GM08714 (cell line): Measurements from ENCODE around the gene MTIF3.
"Not testable (repeated sequence)": the region's sequence is repeated elsewhere in the genome, so short reads cannot be mapped to it uniquely, and the experiment has no call there.

Source experiments
- H3K4me3 ChIP-seq: fragments of 200-500 bp; sonication (Bioruptor generic); 2 replicates; pipeline ENCODE4 v1.5.1; 2014; ENCODE audit warnings: mild to moderate bottlenecking, low read length, inconsistent platforms
- ZNF274 ChIP-seq: IDR thresholded peaks from 2 replicates; pipeline ENCODE4 v1.6.1; 2012; ENCODE audit warnings: mild to moderate bottlenecking, low read depth, low read length

MTIF3 gene

DNA sequence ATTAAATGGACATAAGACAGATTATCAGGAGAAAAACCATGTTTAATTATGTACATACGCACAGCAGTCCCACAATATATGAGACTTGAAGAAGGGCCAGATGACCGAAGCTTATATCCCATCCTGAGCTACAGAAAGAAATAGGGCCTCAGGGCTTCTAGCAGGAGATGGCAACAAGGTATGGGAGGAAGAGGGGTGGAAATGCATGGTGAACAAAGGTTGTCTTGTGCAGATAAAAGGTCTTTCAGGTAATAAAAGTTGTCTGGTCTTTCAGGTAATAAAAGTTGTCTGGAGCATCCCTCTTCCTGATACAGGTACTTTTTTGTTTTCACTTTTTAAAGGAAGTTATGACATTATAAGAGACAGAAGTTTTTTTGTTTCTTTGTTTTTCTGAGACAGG is 41.4 kb downstream of the MTIF3 start:
- no peak for TF ChIP-seq ZNF274
- no peak overlapping the region for H3K4me3 ChIP-seq

DNA sequence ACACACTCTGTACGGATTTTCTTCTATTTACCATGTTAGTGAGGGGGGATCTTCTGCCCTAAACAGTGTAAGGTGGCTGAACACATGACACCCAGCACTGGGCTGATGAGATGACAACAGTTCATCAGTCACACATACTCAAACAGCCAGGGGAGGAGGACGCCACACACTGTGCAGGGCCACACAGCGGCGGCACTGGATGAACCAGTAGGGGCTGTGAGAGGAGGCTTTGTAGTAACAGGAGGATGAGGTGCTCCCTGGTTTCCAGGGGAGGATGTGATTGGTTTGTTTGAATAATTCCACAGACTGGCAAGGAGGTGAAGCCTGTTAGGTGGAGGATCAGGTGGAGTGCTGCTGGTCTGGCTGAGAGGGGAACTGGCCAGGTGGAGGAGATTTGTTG is 42.3 kb downstream of the MTIF3 start:
- no peak for TF ChIP-seq ZNF274
- no peak overlapping the region for H3K4me3 ChIP-seq

DNA sequence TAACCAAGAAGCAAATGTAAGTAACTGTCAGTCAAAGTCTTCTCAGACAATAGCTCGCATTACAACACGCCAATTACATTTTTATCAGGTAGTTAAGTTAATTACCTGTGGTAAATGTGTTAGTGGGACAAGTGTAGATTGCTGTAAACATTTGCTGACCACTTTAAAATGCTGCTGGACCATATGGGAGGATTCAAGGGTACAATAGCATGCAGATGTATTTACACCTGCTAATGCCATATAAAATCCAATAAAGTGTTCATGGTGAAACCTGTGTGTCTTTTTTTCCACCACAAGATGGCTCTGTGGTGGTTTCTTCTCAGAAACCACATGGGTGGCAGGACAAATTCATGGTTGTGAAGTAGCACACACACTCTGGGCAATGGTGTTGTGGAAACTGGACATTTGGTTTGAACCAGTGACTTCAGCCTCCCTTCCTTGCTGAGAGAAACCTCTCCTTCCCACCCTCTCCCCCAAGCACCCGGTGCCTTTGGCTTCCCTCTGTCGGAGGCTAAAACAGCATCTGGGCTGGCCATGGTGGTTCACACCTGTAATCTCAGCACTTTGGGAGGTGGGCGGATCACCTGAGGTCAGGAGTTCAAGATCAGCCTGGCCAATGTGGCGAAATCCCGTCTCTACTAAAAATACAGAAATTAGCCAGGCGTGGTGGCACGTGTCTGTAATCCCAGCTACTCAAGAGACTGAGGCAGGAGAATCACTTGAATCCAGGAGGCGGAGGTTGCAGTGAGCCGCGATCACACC is 44.0 kb downstream of the MTIF3 start:
- TF ChIP-seq ZNF274: no peak
- H3K4me3 ChIP-seq: no peak overlapping the region

DNA sequence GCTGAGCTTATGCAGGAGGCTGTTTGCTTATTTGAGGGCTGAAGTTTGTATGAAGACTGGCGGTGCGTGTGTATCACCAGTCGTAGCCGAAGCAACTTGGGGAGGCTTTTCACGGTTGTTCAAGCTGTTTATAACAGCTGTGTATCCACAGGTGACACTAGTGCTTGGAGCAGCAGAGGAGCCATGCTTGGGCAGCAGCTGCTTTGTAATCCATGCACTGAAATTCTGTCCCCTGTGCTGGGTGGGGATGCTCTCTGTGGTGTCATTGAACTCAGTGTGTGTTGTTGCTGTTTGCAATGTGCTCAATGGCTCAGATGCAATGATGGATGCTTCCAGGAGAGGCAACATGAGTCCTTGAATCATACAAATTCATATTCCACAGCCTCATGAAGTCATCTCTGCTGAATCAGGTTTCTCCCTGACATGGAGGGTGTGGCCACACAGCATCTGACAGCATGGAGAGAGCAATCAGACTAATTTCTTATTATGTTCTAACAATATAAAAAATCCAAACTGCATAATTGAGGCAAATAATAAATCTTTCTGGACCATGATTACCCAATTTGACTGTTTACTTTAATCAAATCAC is 44.7 kb downstream of the MTIF3 start:
- no peak for TF ChIP-seq ZNF274
- no peak overlapping the region for H3K4me3 ChIP-seq

DNA sequence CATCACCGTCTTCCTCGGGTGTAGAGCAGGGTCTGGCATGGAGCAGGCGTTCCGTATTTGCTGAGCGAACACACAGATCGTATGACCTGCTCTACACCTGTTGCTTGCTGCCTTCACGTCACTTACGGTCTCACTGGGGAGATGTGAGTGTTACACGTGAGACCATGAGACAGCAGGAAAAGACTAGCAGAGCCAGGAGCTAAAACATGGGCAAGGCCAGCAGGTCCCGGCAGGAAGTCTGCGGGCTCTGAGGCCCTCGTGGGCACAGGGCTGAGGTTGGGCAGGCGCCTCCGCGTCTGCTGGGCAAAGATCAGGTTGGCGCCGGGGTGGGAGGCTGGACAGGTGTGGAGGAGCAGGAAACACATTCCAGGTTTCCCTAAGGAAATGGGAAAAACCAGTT is 45.7 kb downstream of the MTIF3 start:
- no peak for TF ChIP-seq ZNF274
- no peak overlapping the region for H3K4me3 ChIP-seq

DNA sequence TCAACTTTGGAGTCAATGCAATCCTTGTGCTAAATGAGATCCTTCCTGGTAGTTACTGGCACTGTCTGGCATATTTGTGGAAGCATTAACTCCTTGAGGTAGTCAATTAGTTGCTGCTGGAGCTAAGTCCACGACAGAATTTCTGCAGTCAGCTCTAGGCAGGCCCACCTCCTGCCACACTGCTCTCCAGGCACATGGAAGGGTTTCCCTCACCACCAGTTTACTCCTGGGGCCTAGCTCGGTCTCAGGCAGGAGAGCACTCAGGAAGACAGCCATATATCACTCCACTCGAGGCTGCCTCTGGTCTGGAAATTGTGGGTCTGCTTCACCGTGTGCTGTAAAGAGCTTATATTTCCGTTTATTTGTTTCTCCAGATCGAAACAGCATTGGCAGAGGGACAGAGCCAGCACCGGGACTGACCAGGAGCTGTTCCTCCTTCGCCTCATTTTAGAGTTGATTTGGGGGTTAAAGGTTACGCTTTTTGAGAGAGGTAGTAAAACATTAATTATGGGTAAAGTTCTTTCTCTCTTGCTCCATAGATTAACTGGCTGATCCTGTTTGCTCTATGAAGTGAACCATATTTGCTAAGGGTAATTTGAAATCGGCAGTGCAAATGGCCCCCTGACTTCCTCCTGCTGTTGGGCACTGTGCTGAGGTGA is 46.5 kb downstream of the MTIF3 start:
- no peak for TF ChIP-seq ZNF274
- H3K4me3 ChIP-seq: no peak overlapping the region

DNA sequence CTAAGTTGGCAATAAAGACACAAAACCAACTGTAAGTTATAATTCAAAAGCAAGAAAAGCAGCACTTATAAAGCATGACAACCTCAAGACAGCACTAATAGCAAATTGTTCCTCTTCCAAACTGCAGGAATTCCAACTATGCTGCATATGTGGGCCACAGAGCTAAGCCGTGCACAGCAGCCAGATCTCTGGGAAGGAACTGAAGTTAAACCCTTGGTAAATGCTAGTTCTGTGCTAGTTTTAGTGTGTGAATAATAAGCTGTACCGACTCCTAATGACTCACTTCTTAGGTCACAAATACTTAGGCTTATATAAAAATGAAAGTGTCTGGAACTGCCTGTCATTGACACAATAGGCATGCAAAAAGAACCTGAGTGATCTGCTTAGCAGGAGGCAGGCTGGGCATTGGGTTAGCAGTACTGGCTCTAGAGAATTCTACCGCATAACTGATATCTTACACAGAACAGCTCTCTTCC is 47.1 kb downstream of the MTIF3 start:
- no peak overlapping the region for H3K4me3 ChIP-seq
- no peak for TF ChIP-seq ZNF274

DNA sequence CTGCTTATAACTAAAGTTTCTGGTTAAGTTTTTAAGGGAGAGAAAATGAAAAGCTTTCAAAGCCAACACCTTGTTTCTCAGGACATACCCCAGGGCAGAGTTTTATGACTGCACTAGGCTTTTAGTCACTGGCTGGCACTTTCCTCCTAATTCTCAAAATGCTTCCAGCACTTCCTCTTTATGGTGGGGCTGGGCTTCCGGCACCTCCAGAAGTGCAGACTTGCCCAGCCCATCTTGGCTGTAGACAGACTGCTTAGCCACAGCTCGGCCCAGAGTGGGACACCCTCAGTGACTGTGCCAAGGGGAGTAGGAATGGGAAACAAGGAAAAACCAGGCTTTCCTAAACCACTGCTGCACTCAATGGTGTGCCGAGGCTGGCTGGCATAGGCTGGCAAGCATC is 49.2 kb downstream of the MTIF3 start:
- TF ChIP-seq ZNF274: no peak

DNA sequence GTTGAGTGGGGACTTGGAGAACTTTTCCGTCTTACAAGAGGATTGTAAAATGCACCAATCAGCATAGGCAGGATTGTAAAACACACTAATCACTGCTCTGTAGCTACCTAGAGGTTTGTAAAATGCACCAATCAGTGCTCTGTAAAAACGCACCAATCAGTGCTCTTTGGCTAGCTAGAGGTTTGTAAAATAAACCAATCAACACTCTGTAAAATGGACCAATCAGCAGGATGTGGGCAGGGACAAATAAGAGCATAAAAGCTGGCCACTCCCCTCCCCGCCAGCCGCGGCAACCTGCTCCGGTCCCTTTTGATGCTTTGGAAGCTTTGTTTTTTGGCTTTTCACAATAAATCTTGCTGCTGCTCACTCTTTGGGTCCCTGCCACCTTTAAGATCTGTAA is 50.0 kb downstream of the MTIF3 start:
- H3K4me3 ChIP-seq: not testable (repeated sequence)

More for the DNA sequence above, 49.2 kb downstream of the MTIF3 start:
- H3K4me3 ChIP-seq: no peak overlapping the region

DNA sequence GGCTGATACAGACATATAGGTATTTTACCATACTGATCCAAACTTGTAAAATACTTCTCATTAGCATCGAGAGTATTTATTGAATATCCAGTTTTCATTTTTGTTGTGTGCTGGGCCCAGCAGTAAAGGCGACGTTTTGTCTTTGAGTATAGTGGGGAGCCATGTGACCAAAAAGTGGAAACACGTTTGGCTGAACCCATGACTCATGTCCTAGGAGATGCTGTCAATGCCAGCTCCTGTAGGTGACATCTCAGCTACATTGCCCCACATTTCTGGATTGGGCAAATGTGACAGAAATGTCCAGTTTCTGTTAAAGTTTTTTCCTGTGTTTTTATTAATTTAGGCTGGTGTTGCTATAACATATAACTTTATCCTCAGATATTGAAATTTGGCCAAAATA is 52.0 kb downstream of the MTIF3 start:
- H3K4me3 ChIP-seq: no peak overlapping the region
- TF ChIP-seq ZNF274: no peak

DNA sequence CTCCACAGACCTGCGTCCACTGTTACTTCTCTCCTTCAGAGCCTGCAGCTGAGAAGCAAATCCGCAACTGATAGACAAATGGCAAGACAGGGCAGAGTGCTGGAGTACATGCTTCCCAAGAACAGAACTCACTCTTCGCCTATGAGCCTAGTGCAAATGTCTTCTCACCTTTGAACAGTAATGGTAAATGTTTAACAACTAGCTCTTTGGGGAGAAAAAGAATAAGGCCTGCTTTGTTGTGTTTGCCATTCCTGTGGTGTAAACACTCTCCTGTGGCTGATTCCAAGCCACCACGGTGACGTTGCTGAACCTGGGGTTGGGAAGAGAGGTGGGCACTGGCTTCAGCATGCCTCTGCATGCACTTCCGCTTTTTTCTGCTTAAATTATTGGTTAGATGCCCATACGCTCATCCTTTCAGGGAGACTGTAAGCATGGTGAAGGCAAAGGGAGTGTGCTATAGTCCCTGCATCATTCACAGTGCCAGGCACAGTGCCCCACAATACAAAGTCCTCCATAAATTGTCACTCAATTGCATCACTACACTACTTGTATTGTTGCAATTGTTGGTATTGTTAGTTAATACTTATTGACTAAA is 54.0 kb downstream of the MTIF3 start:
- no peak overlapping the region for H3K4me3 ChIP-seq

DNA sequence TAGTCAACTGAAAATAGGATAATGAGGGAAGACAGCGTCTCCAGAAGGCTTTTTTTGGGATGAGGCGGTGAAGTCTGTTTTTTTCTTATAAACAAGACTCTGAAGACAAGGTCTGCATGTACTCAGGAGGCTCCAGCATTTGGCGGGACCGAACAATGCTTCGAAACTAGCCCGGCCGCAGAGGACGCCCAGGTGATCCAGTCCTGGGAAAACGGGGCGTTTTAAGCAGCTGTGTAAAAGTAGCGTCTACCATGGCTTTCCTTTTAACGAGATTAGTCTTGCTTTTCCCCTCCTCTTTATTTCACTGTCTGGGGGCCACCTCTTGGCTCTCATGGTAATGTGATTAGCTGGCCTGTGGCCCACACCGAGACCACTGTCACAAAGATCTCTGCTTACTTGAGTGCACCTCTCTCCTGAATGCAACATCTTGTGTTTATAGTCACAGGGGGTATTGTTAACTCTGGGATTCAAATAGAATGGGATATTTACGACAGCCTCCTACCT is 55.3 kb downstream of the MTIF3 start:
- no peak for TF ChIP-seq ZNF274
- no peak overlapping the region for H3K4me3 ChIP-seq

More for the DNA sequence above, 54.0 kb downstream of the MTIF3 start:
- TF ChIP-seq ZNF274: no peak

DNA sequence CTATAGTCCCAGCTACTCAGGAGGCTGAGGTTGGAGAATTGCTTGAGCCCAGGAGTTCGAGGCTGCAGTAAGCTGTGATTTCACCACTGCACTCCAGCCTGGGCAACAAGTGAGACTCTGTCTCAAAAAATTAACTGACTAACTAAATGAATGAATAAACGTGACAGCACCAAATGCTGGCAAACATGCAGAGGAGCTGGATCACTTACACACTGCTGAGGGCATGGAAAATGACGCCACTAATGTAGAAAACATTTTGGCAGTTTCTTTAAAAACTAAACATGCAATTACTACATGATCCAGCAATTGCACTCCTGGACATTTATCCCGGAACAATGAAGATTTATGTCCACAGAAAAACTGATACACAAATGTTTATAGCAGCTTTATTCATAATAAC is 57.3 kb downstream of the MTIF3 start:
- TF ChIP-seq ZNF274: no peak

DNA sequence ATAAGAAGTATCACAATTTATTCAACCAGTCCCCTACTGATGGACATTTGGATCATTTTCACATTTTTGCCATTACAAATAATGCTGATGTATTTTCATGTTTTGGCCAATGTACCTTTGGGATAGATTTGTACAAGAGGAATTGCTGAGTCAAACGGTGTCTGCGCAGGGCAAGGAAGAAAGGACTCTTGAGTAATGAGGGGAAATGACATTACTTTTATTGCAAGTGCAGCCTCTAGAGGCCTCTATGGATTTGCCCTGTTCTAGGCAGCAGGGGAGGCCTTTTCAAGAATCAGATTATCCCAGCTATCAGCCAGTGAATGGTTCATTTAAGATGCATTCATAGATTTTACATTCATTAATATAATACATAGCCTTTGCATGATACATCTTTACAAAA is 58.9 kb downstream of the MTIF3 start:
- H3K4me3 ChIP-seq: no peak overlapping the region
- no peak for TF ChIP-seq ZNF274

More for the DNA sequence above, 57.3 kb downstream of the MTIF3 start:
- no peak overlapping the region for H3K4me3 ChIP-seq
